HG03469 (cell line): Measurements from ENCODE around the gene ZCCHC7.

Source experiments
- ATAC-seq: cut with Tn5 transposase; IDR thresholded peaks from one replicate; pipeline ENCODE4 v1.9.1; 2021; ENCODE audit warnings: mild to moderate bottlenecking, moderate library complexity, moderate number of reproducible peaks; ENCODE audit not compliant: unreplicated experiment

Gene ZCCHC7

DNA sequence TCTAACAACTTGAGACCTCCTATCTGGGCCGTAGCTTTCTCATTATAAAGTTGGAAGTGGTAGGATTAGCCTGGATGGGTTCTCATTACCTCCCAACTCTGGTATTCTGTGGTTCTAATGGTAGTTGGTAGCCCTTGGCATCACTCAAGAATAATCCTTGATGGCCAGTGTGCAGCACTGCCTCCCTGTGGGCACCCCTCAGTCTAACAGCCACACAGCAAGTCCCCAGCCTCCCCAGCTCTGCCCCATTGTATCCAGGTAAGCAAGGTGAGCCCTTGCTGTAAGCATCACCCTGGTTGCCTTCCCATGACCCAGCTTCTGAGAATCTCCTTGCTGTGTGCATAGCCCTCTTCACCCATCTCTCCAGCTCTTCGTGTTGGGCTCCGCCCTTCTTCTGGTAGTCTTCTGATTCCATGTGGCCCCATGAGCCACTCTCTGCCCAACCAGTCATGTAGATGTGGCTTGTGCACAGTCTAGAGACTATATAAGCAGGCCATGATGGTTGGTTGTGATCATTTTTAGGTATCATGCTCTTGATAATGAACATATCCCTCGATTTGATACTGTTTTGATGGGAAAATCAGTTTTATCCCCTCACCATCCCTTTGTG, 244.5 kb downstream of the ZCCHC7 start:
- ATAC-seq = no peak

DNA sequence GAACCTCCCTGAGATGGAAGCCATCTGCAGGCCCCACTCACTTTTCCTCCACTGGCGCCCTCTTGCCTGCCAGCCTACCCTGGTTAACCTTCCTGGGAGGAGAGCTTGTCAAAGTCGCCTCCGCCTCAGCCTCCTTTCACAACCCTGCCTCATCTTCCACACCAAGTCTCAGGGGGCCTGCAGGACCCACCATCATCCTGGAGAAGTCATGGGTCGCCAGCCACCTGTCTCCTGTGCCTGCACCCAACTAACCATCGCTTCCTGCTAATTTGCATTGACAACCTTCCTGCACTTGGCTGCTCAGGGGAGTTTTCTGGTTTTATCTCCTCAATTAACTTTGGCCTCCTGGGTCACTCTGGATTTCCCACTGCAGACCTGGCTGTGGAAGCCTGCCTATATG, 249.3 kb downstream of the ZCCHC7 start:
- ATAC-seq = peak; percentile 23

DNA sequence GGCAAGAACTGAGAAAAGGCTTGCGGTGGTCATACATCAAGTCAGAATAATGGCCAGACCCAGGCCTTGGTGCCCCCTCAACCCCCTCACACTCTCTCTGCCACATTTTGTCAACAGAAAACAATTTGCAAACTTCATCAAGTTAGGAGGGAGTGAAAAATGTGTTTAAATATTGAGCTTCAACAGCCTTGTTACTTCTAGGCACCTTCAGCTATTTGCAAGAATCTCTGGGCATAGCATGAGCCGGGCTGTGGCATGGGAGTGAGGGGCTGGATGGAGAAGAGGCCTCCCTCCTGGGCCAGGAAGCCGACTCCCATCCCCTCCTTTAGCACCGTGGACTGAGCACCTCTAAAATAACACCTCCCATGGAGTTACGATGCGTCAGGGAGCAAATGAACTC, 249.9 kb downstream of the ZCCHC7 start:
- no peak for ATAC-seq

DNA sequence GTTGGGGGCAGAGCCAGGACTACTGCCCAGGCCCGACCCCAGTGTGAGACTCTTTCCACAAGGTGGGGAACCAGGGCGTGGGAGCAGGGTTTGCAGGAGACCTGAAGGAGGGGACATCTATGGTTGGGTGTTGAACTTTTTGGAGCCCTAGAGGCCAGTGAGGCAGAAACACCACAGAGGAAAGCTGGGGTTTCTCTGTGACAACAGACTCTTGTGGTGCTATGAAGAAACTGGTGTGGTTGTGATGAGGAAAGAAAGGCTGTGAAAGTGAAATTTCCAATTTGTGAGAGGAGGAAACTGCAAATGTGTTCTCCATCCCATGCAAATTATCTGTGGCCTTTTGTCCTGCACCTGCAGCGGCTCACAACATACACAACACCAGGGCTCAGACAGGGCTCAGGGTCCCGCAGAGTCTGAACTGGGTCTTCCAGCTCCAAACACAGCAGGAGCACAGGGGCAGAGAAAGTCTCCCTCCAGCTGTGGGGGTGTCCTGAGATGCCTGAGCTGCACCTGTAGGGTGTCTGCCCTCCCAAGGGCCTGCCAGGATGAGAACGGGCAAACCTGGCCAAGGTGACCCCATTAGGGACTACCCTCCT, 250.7 kb downstream of the ZCCHC7 start:
- ATAC-seq = peak; percentile 47

DNA sequence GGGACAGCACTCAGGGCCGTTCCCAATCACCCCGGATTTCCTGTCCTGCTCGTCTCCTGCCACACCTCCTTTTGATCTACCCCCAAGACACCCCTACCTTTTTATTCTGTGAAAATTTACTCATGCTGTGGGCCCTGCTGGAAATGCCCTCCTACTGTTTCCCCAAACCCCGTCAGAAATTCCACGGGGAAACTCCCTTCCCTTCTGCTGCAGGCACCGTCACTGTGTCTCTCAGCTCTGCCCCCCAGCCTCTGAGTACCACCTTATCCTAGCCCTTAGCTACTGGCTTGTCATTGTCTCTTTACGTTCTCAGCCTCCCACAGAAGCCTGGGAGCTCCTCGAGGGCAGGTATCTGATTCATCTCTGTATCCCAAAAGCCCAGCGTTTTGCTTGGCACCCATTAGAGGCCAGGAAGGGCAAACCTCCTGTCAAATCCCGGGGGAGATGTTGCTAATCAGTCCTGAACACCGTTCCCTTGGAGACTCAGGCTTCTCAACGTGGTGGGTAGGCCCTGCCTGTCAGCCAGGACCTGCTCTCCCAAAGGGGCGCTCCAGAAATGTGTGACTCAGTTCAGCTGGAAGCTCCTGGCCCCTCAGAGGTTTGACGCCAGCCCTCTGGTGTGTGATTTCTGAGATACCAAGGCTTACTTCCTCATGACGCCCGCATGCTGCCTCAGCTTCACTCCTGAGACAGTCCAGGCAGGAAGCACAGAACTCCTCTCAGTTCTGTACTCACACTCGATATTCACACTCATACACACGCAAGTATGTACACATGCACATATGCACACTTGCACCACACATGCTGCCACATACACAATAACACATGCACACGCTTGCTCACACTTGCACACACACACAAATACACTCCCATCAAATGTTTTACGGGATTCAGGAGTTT, 251.4 kb downstream of the ZCCHC7 start:
- ATAC-seq = no peak

DNA sequence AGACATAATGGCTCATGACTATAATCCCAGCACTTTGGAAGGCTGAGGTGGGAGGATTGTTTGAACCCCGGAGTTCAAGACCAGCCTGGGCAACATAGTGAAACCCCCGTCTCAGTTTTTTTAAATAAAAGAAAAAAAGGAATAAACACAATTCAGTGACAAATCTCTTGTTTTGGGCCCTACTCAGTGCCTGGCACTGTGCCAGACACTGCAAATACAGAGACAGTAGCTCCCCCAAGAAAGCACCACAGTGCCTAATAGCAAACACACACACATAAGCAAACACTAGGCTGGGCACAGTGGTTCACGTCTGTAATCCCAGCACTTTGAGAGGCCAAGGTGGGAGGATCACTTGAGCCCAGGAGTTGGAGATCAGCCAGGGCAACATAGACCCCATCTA, 252.5 kb downstream of the ZCCHC7 start:
- ATAC-seq = no peak

DNA sequence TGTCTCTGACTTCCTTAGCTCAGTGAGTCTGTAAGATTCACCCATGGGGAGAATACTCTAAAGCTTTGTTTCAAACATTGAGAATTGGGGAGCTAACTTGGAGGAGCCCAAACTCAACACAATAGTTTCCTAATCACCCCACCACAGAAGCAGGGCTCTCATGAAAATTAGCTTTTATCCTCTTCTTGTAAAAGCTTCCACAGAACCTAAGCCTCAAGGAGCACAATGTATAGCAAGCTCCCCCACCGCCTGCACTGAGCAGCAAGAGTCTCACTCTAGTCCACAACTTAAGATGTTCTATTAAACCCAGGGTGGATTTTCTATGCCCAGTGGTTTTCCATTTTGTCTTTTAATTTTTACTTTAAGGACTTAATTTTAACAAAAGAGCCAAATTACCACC, 253.2 kb downstream of the ZCCHC7 start:
- no peak for ATAC-seq

DNA sequence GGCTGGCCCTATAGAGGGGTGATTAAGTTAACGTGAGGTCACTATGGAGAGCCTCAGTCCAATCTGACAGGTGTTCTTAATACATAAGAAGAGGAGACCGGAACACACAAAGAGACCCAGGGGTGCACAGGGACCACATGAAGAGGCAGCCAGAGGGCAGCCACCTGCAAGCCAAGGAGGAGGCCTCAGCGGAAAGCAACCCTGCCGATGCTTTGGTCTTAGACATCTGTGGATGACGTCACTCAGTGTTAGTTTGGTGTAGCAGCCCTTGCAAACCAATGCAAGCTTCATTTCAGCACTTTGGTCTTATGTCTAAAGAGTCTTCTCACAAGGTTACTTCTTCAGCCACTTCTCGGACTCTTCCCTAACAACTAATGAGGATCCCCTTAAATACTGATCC, 254.5 kb downstream of the ZCCHC7 start:
- peak; percentile 28 for ATAC-seq

DNA sequence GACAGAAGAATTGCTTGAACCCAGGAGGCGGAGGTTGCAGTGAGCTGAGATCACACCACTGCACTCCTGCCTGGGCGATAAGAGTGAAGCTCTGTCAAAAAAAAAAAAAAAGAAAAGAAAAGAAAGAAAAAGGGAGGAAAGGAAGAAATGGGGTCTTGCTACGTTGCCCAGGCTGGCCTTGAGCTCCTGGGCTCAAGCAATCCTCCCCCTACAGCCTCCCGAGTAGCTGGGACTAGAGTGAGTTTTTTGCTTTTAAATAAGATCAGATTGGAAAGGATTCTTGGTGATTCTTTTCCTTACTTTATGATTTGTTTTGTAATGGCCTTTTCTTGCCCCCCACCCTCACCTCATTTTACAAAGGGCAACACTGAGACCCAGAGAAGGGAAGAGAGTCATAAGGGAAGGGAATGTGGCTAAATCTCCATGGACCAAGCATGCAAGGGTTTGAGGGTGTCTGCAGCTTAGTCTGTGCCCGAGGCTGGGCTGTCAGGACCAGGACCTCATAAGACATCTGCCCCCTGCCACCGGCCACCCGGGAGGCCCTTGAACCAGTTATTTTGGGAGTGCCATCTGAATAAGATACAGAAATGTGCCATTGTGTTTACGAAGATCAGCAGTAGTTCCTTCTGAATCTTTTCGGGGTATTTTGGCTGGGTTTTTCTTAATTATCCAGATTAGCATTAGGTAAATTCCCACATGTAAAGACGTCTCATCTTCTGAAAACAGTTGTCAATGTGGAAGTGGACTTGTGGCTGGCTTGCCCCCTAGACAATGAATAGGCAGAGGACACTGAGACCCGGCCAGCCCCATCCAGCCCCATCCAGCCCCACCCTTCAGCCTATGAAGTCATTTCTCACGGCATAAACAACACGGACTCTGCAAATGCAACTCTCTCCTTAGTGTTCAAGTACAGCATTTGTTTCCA, 257.6 kb downstream of the ZCCHC7 start:
- no peak for ATAC-seq

DNA sequence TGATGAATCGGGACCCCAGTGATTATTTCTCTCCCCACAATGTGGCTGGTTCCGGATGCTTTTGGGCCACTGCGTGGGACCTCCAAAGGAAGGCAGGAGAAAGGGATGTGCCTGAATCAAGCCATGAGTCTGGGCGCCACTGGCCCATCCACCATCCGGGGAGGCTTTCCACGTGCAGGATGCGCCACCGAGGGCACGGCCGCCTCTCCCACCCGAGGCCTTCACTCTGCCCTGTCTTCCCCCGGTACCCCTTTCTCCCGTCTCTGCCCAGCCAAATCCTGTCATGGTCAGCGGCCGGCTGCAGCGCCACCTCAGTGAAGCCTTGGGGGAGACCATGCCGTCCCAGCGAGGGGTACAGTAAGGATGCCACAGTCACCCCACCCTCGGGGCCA, 258.2 kb downstream of the ZCCHC7 start:
- ATAC-seq = no peak

DNA sequence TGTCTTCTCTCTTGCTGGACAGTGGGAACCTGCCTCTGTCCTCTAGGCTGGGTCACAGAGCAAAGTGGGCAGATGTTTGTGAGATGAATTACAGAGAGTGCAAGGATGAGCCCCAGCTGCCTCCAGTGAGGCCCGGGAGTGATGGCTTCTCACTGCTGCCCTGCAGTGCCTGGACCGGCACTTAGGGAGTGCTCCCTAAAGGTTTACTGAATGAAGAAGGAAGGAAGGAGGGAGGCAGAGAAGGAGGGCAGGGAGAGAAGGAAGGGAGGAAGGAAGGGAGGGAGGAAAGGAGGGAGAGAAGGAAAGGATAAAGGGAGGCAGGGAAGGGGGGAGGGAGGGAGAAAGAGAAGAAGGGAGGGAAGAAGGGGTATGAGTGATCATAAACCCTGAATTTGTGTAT, 259.5 kb downstream of the ZCCHC7 start:
- ATAC-seq = no peak

DNA sequence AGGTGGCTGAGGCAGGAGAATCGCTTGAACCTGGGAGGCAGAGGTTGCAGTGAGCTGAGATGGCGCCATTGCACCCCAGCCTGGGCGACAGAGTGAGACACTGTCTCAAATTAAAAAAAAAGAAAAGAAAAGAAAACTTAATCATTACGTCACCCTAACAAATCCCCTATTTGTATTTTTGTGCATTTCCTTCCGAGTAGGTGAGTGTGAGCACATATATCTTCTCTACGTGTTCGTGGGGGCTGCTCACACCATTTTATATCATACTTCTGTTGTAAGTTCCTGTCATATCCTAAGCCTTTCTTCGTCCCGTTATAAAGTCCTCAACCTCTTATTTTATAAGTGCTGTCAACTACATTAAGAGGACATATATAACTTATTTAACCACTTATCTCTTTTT, 260.2 kb downstream of the ZCCHC7 start:
- ATAC-seq = no peak

DNA sequence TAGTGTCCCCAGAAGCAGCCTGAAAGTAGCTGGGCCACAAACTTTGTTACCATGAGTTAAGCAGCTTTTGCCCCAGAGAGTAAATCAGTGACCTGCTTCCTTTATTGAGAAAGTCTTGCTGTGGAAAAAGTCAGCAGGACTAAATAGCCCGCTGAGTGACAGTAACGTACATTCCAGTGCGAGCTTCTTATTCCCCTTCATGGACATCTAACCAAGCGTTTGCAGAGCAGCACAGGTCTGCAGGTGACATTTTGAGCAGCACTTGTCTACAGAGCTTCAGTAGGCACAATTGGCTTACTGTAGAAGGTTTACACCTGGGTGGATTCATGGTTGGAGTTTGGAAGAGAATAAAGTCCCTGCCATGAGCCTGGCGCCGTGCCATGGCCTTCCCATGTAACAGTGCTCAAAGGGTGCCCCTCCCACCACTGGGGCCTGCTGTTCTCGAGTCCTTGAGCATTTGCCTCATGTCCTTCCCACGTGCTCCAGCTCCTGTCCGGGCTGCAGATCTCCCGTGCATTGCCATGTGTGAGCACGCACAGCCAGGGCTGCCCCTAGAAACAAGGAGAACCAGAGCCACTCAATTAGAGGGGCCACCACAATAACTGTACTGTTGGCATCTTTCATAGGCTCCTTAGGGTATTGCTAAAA, 260.8 kb downstream of the ZCCHC7 start:
- no peak for ATAC-seq

DNA sequence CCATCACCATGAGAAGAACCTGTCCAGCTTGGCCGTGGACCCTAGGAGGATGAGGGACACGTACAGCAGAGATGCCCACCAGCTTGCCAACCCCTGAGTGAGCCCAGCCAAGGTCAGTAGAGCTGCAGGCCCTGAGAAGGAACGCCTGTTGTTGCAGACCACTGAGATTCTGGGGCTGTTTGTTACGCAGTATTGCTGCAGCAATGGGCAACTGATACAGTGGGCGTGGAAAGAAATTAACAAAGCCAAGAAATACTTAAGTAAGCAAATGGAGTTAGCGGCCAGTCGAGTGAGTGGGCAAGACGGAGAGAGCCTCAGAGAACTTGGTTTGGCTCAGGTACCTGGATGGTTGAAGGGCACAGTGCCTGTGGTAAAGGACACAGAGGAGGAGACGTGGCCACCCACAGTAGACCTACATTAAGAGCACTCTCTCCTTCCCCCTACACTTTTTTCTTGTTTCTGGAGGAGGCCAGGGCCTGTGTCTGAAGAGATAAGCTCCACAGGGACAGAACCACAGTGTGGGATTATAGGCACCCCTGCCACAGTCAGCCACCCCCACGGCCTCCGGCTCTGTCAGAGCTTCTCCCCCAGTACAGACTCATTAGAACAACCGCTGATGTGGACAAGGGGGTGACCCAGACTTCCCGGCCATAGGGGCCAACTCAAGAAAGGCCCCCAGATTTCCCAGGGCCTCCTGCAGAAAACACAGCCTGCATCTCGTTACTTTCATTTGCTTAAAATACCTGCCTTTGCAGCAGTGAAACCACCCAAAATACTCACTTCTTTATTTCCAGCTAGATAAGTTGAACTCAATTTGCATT, 262.0 kb downstream of the ZCCHC7 start:
- ATAC-seq = peak; percentile 33

DNA sequence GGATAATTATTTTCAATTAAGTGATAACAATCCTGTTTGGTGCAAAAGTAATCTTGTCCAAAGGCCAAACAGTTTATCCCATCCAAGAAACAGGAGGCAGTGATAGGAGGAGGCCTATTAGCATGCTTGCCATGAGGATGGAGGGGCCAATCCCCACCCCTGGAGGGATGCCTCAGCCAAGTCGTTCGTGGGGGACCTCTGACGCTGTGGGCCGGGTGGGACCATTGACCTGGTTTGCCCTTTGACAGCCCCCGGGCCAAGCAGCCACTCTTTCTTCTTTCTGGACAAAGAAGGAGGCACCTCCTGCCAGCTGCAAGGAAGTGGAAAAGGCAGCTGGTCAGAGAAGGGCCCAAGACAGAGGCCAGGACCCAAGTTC, 262.6 kb downstream of the ZCCHC7 start:
- no peak for ATAC-seq

DNA sequence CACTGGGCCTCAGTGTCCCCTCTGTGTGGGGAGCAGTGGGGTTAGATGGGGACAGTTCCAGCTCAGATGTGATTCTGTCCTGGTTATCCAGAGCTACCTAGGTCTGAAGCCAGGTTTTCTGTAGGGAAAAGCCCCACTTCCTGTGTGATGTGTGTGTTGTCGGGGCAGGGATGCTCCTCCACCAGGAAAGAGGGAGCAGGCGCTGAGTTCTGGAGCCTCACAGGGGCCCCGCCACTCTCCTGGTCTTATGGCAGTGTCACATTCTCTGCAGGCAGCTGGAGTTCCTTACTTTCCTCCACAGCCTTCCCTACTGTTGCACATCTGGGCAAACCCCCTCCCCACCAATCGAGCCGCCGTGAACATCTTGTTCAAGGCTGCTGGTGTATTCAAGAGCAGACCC, 263.0 kb downstream of the ZCCHC7 start:
- no peak for ATAC-seq

DNA sequence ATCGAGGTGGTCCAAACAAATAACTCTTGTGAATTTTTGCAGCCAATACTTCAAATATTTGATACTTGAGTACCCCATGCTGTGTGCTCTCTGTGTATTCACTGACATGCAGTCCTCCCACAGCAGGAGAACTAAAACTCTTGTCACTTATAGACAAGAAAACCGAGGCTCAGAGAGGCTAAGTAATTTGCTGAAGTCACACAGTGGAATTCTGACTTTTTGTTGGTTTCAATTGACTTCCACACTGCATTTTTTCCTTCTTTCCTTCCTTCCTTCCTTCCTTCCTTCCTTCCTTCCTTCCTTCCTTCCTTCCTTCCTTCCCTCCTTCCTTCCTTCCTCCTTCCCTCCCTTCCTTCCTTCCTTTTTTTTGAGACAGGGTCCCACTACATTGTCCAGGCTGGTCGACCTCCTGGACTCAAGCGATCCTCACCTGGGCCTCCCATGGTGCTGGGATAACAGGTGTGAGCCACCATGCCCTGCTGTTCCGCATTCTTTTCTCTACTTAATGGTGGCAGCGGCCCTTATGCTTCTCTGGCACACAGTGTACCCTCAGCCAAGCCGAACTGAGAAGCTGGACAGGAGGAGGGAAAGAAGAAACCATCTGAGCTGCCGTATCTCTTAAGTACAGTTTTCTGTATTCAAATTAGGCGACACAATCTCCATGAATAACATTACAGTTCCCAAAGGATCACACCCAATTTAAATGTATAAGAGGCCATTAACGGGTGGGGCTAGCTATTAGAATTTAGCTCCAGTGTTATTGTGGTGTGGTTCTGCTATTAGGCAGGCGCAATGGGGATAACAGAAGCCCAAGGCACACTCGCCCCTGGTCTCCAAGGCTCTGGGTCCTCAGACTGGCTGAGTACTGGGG, 263.7 kb downstream of the ZCCHC7 start:
- no peak for ATAC-seq

DNA sequence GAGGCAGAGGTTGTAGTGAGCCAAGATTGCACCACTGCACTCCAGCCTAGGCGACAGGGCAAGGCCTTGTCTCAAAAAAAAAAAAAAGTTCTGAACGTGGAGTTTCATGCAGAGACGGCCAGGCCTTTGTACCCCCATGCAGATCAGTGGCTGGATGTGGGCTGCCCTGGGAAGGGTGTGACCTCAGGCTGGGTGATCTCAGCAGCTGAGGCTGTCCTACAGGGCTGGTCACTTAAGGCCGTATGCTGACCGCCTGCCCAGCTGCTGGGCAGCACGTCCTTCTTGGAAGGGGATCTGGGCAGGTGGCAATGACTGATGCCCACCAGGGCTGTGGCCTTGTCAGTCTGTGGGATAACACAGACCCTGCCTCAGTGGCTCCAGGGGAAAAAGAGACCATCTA, 264.9 kb downstream of the ZCCHC7 start:
- no peak for ATAC-seq

DNA sequence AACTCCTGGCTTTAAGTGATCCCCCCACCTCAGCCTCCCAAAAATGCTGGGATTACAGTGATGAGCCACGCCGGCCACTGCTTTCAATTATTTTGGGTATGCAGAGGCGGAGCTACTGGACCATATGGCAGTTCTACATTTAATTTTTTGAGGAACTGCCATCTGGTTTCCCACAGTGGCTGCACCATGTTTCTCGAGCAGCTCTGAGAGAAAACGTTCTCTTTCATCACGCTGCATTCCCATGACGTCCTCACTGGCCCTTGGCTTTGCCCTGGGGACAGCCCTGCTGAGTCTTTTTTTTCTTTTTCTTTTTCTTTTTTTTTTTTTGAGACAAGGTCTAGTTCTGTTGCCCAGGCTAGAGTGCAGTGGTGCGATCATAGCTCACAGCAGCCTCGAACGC, 266.6 kb downstream of the ZCCHC7 start:
- ATAC-seq = no peak
